ENCODE measurements around the gene SLC16A2. TPM values are rescaled to one million over a fixed set of nuclear protein-coding genes. Genes with fewer than 3 reads are reported as not detected.
A peak's percentile ranks its signal among the peaks of the same experiment; 100 is the strongest.

SLC16A2 gene
- total and polyA plus RNA-seq, 9 donors, result 18.9 to 56.0 (median 45.1) TPM

- 65% methylated on average over 1 of the region's 1 CpG for WGBS (ENCODE audit: insufficient coverage)
- Histone ChIP-seq H3K27ac (ENCODE audit: low read length) (no peak overlapping the region), H3K4me1 (ENCODE audit: control insufficient read depth, insufficient read depth, low read length) (no peaks in the 10 kb centered on the region), H3K4me3 (ENCODE audit: low read length) (no peak overlapping the region), H3K36me3 (ENCODE audit: control insufficient read depth, insufficient read depth, low read length) (no peaks in the 10 kb centered on the region), H3K9me3 (replicated peaks; ENCODE audit: control insufficient read depth, low read depth, low read length) (no peaks in the 10 kb centered on the region), H3K27me3 (ENCODE audit: control insufficient read depth, insufficient read depth, low read length) (peaks cover 7% of the 10 kb centered on the region)
- no peak for DNase-seq
Observed at GRCh38 chrX:74545880-74546523, 124.7 kb downstream of the SLC16A2 start.

GRCh38 chrX:74546984-74547383, 125.7 kb downstream of the SLC16A2 start:
- Histone ChIP-seq H3K27ac (ENCODE audit: low read length) (no peak overlapping the region), H3K27me3 (ENCODE audit: control insufficient read depth, insufficient read depth, low read length) (peaks cover 7% of the 10 kb centered on the region), H3K36me3 (ENCODE audit: control insufficient read depth, insufficient read depth, low read length) (no peaks in the 10 kb centered on the region), H3K9me3 (replicated peaks; ENCODE audit: control insufficient read depth, low read depth, low read length) (no peaks in the 10 kb centered on the region), H3K4me3 (ENCODE audit: low read length) (no peak overlapping the region), H3K4me1 (ENCODE audit: control insufficient read depth, insufficient read depth, low read length) (no peaks in the 10 kb centered on the region)
- no peak for DNase-seq
- WGBS (ENCODE audit: insufficient coverage), result 80% methylated on average over 1 of the region's 1 CpG

- 16% methylated on average over 20 of the region's 24 CpGs for WGBS (ENCODE audit: insufficient coverage)
- H3K27me3 ChIP-seq (ENCODE audit: control insufficient read depth, insufficient read depth, low read length), result peaks cover 5% of the 10 kb centered on the region
- peak; percentile 82 for DNase-seq
- no peaks in the 10 kb centered on the region for H3K4me1 ChIP-seq (ENCODE audit: control insufficient read depth, insufficient read depth, low read length)
- H3K9me3 ChIP-seq (replicated peaks; ENCODE audit: control insufficient read depth, low read depth, low read length), result no peaks in the 10 kb centered on the region
- H3K27ac ChIP-seq (ENCODE audit: low read length), result no peak overlapping the region
- H3K36me3 ChIP-seq (ENCODE audit: control insufficient read depth, insufficient read depth, low read length), result no peaks in the 10 kb centered on the region
- H3K4me3 ChIP-seq (ENCODE audit: low read length), result no peak overlapping the region
Observed at GRCh38 chrX:74550295-74550802, 129.1 kb downstream of the SLC16A2 start.

- 80% methylated on average over 1 of the region's 2 CpGs for WGBS (ENCODE audit: insufficient coverage)
- H3K4me1 ChIP-seq (ENCODE audit: control insufficient read depth, insufficient read depth, low read length), result no peaks in the 10 kb centered on the region
- no peak overlapping the region for H3K27ac ChIP-seq (ENCODE audit: low read length)
Observed at GRCh38 chrX:74551934-74552333, 130.6 kb downstream of the SLC16A2 start.

GRCh38 chrX:74557378-74557777, 136.1 kb downstream of the SLC16A2 start:
- no peaks in the 10 kb centered on the region for H3K36me3 ChIP-seq (ENCODE audit: control insufficient read depth, insufficient read depth, low read length)
- H3K27ac ChIP-seq (ENCODE audit: low read length), result no peak overlapping the region
- WGBS (ENCODE audit: insufficient coverage), result no CpG with 5 or more reads among the region's 2 CpGs
- H3K4me3 ChIP-seq (ENCODE audit: low read length), result no peak overlapping the region
- H3K9me3 ChIP-seq (replicated peaks; ENCODE audit: control insufficient read depth, low read depth, low read length), result no peaks in the 10 kb centered on the region
- no peak for DNase-seq
- H3K27me3 ChIP-seq (ENCODE audit: control insufficient read depth, insufficient read depth, low read length), result peaks cover 15% of the 10 kb centered on the region
- no peaks in the 10 kb centered on the region for H3K4me1 ChIP-seq (ENCODE audit: control insufficient read depth, insufficient read depth, low read length)

More at GRCh38 chrX:74551934-74552333, 130.6 kb downstream of the SLC16A2 start:
- H3K27me3 ChIP-seq (ENCODE audit: control insufficient read depth, insufficient read depth, low read length), result peaks cover 5% of the 10 kb centered on the region
- no peak overlapping the region for H3K4me3 ChIP-seq (ENCODE audit: low read length)
- no peaks in the 10 kb centered on the region for H3K9me3 ChIP-seq (replicated peaks; ENCODE audit: control insufficient read depth, low read depth, low read length)
- no peaks in the 10 kb centered on the region for H3K36me3 ChIP-seq (ENCODE audit: control insufficient read depth, insufficient read depth, low read length)
- no peak for DNase-seq

- Histone ChIP-seq H3K27ac (ENCODE audit: low read length) (no peak overlapping the region), H3K4me1 (ENCODE audit: control insufficient read depth, insufficient read depth, low read length) (no peaks in the 10 kb centered on the region), H3K9me3 (replicated peaks; ENCODE audit: control insufficient read depth, low read depth, low read length) (no peaks in the 10 kb centered on the region), H3K27me3 (ENCODE audit: control insufficient read depth, insufficient read depth, low read length) (peaks cover 2% of the 10 kb centered on the region), H3K4me3 (ENCODE audit: low read length) (no peak overlapping the region), H3K36me3 (ENCODE audit: control insufficient read depth, insufficient read depth, low read length) (no peaks in the 10 kb centered on the region)
- 80% methylated on average over 1 of the region's 3 CpGs for WGBS (ENCODE audit: insufficient coverage)
- no peak for DNase-seq
Observed at GRCh38 chrX:74578137-74578536, 156.8 kb downstream of the SLC16A2 start.

GRCh38 chrX:74579597-74580198, 158.4 kb downstream of the SLC16A2 start:
- H3K9me3 ChIP-seq (replicated peaks; ENCODE audit: control insufficient read depth, low read depth, low read length), result no peaks in the 10 kb centered on the region
- peaks cover 2% of the 10 kb centered on the region for H3K27me3 ChIP-seq (ENCODE audit: control insufficient read depth, insufficient read depth, low read length)
- 0% methylated on average over 1 of the region's 3 CpGs for WGBS (ENCODE audit: insufficient coverage)
- H3K4me1 ChIP-seq (ENCODE audit: control insufficient read depth, insufficient read depth, low read length), result no peaks in the 10 kb centered on the region
- DNase-seq, result peak; percentile 67
- no peaks in the 10 kb centered on the region for H3K36me3 ChIP-seq (ENCODE audit: control insufficient read depth, insufficient read depth, low read length)
- no peak overlapping the region for H3K4me3 ChIP-seq (ENCODE audit: low read length)
- peak overlapping the region; percentile 13 for H3K27ac ChIP-seq (ENCODE audit: low read length)

Other genes starting within 250 kb of the SLC16A2 start
- not detected for gene ZCCHC13, start 117.3 kb upstream of the SLC16A2 start, total RNA-seq
- gene ZCCHC13, start 117.3 kb upstream of the SLC16A2 start, polyA plus RNA-seq (ENCODE audit: insufficient read depth in 1 of 8, insufficient read length in 8 of 8, low replicate concordance in 1 of 8), result not detected
- 30.7 TPM for gene RLIM, start 193.1 kb downstream of the SLC16A2 start, total RNA-seq
- 10 to 100 TPM; 11.2 to 23.4 (median 16.9) TPM for gene RLIM, start 193.1 kb downstream of the SLC16A2 start, polyA plus RNA-seq (ENCODE audit: insufficient read depth in 1 of 8, insufficient read length in 8 of 8, low replicate concordance in 1 of 8)